Activated T-helper 1 cell treated with anti-CD3 and anti-CD28 coated beads, Interleukin-12 subunit alpha, Interleukin-12 subunit beta, Interleukin-2, Interleukin-4 antibody, amounts not matched to agents 30 ng/mL and 10 ng/mL and 1 ng/mL, durations not matched to agents 14 hours and 24 hours and 36 hours (primary cell): ENCODE results near the gene RUNX1. TPM values are rescaled to one million over a fixed set of nuclear protein-coding genes. Genes with fewer than 3 reads are reported as not detected.
A peak's percentile ranks its signal among the peaks of the same experiment; 100 is the strongest.

Source experiments
- DNase-seq: peaks from one replicate; pipeline ENCODE4 v3.0.0; 2021; ENCODE audit warnings: low spot score
- H3K27ac Mint-ChIP-seq: one replicate; pipeline ENCODE4 v1.8.0; 2021; ENCODE audit warnings: mild to moderate bottlenecking, mixed read lengths
- H3K27me3 Mint-ChIP-seq: one replicate; pipeline ENCODE4 v1.8.0; 2022; ENCODE audit warnings: mild to moderate bottlenecking, moderate library complexity, mixed read lengths; ENCODE audit not compliant: insufficient read depth
- H3K36me3 Mint-ChIP-seq: one replicate; pipeline ENCODE4 v1.8.0; 2021; ENCODE audit warnings: low read depth, mixed read lengths
- H3K4me1 Mint-ChIP-seq: one replicate; pipeline ENCODE4 v1.8.0; 2021; ENCODE audit warnings: low read depth, mixed read lengths
- H3K4me3 Mint-ChIP-seq: one replicate; pipeline ENCODE4 v1.8.0; 2021; ENCODE audit warnings: mild to moderate bottlenecking, moderate library complexity, mixed read lengths
- H3K9me3 Mint-ChIP-seq: one replicate; pipeline ENCODE4 v1.8.0; 2021; ENCODE audit warnings: mixed read lengths
- intact Hi-C: fragments of 100-400 bp; cut with micrococcal nuclease; formaldehyde crosslinking; loops from one replicate; pipeline ENCODE4 v1.15.1; 2024
- total RNA-seq: library from RNA; stranded (reverse); gene quantifications from 2 replicates; pipeline ENCODE4 v1.2.3, GENCODE V29; 2022

RUNX1 gene
- total RNA-seq, 1 donor from 2014 or later: 116 TPM

- no peak for DNase-seq
- Mint-ChIP-seq H3K27me3 (peaks cover 5% of the 10 kb centered on the region), H3K9me3 (no peaks in the 10 kb centered on the region), H3K4me3 (no peak overlapping the region), H3K4me1 (peaks cover 49% of the 10 kb centered on the region), H3K36me3 (no peaks in the 10 kb centered on the region), H3K27ac (no peak overlapping the region)
- intact Hi-C loops: no loop called here
Measured at GRCh38 chr21:35053356-35054096, 4.4 kb upstream of the RUNX1 start.

GRCh38 chr21:35052801-35053200 is 3.7 kb upstream of the RUNX1 start:
- Mint-ChIP-seq H3K36me3 (peaks cover under 1% of the 10 kb centered on the region), H3K9me3 (no peaks in the 10 kb centered on the region), H3K4me1 (peaks cover 45% of the 10 kb centered on the region), H3K27me3 (peaks cover 5% of the 10 kb centered on the region), H3K27ac (no peak overlapping the region), H3K4me3 (no peak overlapping the region)
- no peak for DNase-seq
- intact Hi-C loops: no loop called here

GRCh38 chr21:35051287-35051818 is 2.3 kb upstream of the RUNX1 start:
- Mint-ChIP-seq H3K9me3 (no peaks in the 10 kb centered on the region), H3K36me3 (peaks cover 12% of the 10 kb centered on the region), H3K27ac (peak overlapping the region; percentile 83), H3K4me1 (peaks cover 52% of the 10 kb centered on the region), H3K27me3 (no peaks in the 10 kb centered on the region), H3K4me3 (peak overlapping the region; percentile 93)
- DNase-seq: peak; percentile 72
- intact Hi-C loops: loop anchor here (1.0 to 2.0 kb wide), 6 partner anchors 8 to 565 kb away; no protein-coding TSS in a partner anchor

GRCh38 chr21:35050348-35051286 is 1.5 kb upstream of the RUNX1 start:
- Mint-ChIP-seq H3K4me1 (peaks cover 60% of the 10 kb centered on the region), H3K27me3 (no peaks in the 10 kb centered on the region), H3K4me3 (peak overlapping the region; percentile 93), H3K9me3 (no peaks in the 10 kb centered on the region), H3K27ac (peak overlapping the region; percentile 83), H3K36me3 (peaks cover 12% of the 10 kb centered on the region)
- DNase-seq: no peak
- intact Hi-C loops: loop anchor here (1.0 to 2.0 kb wide), 9 partner anchors 9 to 566 kb away; no protein-coding TSS in a partner anchor

GRCh38 chr21:35048183-35048601 is 910 bp downstream of the RUNX1 start:
- Mint-ChIP-seq H3K36me3 (peaks cover 30% of the 10 kb centered on the region), H3K4me3 (peak overlapping the region; percentile 93), H3K4me1 (peaks cover 84% of the 10 kb centered on the region), H3K9me3 (no peaks in the 10 kb centered on the region), H3K27me3 (no peaks in the 10 kb centered on the region), H3K27ac (peak overlapping the region; percentile 98)
- intact Hi-C loops: loop anchor here (1.0 to 10.0 kb wide), 12 partner anchors 21 to 1017 kb away; partner anchors contain the start of gene SETD4
- no peak for DNase-seq

- H3K27me3 Mint-ChIP-seq: no peaks in the 10 kb centered on the region
- intact Hi-C loops: loop anchor here (10.0 kb wide), 1 partner anchor 1018 kb away; the partner anchor contains the start of gene SETD4
- H3K27ac Mint-ChIP-seq: peak overlapping the region; percentile 98
- H3K4me1 Mint-ChIP-seq: peaks cover 95% of the 10 kb centered on the region
- peak overlapping the region; percentile 93 for H3K4me3 Mint-ChIP-seq
- DNase-seq: no peak
- H3K36me3 Mint-ChIP-seq: peaks cover 38% of the 10 kb centered on the region
- H3K9me3 Mint-ChIP-seq: no peaks in the 10 kb centered on the region
Measured at GRCh38 chr21:35046880-35047229, 2.2 kb downstream of the RUNX1 start.

GRCh38 chr21:35046263-35046624 is 2.9 kb downstream of the RUNX1 start:
- H3K4me1 Mint-ChIP-seq: peaks cover 95% of the 10 kb centered on the region
- no peak for DNase-seq
- peak overlapping the region; percentile 93 for H3K4me3 Mint-ChIP-seq
- peaks cover 43% of the 10 kb centered on the region for H3K36me3 Mint-ChIP-seq
- no peaks in the 10 kb centered on the region for H3K27me3 Mint-ChIP-seq
- H3K27ac Mint-ChIP-seq: peak overlapping the region; percentile 98
- intact Hi-C loops: loop anchor here (10.0 kb wide), 1 partner anchor 1019 kb away; the partner anchor contains the start of gene SETD4
- no peaks in the 10 kb centered on the region for H3K9me3 Mint-ChIP-seq

GRCh38 chr21:35045542-35046262 is 3.4 kb downstream of the RUNX1 start:
- H3K27me3 Mint-ChIP-seq: no peaks in the 10 kb centered on the region
- no peaks in the 10 kb centered on the region for H3K9me3 Mint-ChIP-seq
- H3K27ac Mint-ChIP-seq: peak overlapping the region; percentile 98
- H3K4me1 Mint-ChIP-seq: peaks cover 95% of the 10 kb centered on the region
- peak overlapping the region; percentile 93 for H3K4me3 Mint-ChIP-seq
- intact Hi-C loops: loop anchor here (1.0 to 10.0 kb wide), 7 partner anchors 9 to 1019 kb away; partner anchors contain the start of gene SETD4
- DNase-seq: peak; percentile 58
- H3K36me3 Mint-ChIP-seq: peaks cover 48% of the 10 kb centered on the region

GRCh38 chr21:35044770-35045541 is 4.1 kb downstream of the RUNX1 start:
- Mint-ChIP-seq H3K27ac (peak overlapping the region; percentile 98), H3K27me3 (no peaks in the 10 kb centered on the region), H3K36me3 (peaks cover 52% of the 10 kb centered on the region), H3K4me1 (peaks cover 92% of the 10 kb centered on the region), H3K9me3 (no peaks in the 10 kb centered on the region), H3K4me3 (peak overlapping the region; percentile 93)
- intact Hi-C loops: loop anchor here (1.0 to 10.0 kb wide), 7 partner anchors 9 to 1020 kb away; partner anchors contain the start of gene SETD4
- no peak for DNase-seq

GRCh38 chr21:35044128-35044527 is 5.0 kb downstream of the RUNX1 start:
- intact Hi-C loops: loop anchor here (2.0 to 10.0 kb wide), 2 partner anchors 299 to 1021 kb away; partner anchors contain the start of gene SETD4
- Mint-ChIP-seq H3K27me3 (no peaks in the 10 kb centered on the region), H3K36me3 (peaks cover 56% of the 10 kb centered on the region), H3K4me1 (peaks cover 91% of the 10 kb centered on the region), H3K9me3 (no peaks in the 10 kb centered on the region), H3K4me3 (peak overlapping the region; percentile 93), H3K27ac (peak overlapping the region; percentile 98)
- DNase-seq: no peak

- Mint-ChIP-seq H3K4me1 (peaks cover 91% of the 10 kb centered on the region), H3K36me3 (peaks cover 61% of the 10 kb centered on the region), H3K4me3 (peak overlapping the region; percentile 93), H3K9me3 (no peaks in the 10 kb centered on the region), H3K27ac (peak overlapping the region; percentile 98), H3K27me3 (no peaks in the 10 kb centered on the region)
- no peak for DNase-seq
- intact Hi-C loops: loop anchor here (10.0 kb wide), 1 partner anchor 1021 kb away; the partner anchor contains the start of gene SETD4
Measured at GRCh38 chr21:35043549-35043948, 5.6 kb downstream of the RUNX1 start.
